C4-2B (cell line): ENCODE data around the gene ARGLU1.

Source experiments
- H3K27ac ChIP-seq: fragments of 450-650 bp; 2 replicates; pipeline ENCODE4 v1.5.1; 2017
- CTCF ChIP-seq: fragments of 450-650 bp; conservative IDR thresholded peaks from 2 replicates; pipeline ENCODE4 v1.5.1; 2017; ENCODE audit warnings: mild to moderate bottlenecking
- ZFX ChIP-seq: fragments of 450-650 bp; IDR thresholded peaks from 2 replicates; pipeline ENCODE4 v1.6.1; 2017

Gene ARGLU1

GRCh38 chr13:106513025-106513983 is 54.6 kb downstream of the ARGLU1 start:
- no peak for TF ChIP-seq CTCF
- TF ChIP-seq ZFX = no peak
- no peak overlapping the region for H3K27ac ChIP-seq

GRCh38 chr13:106507560-106508274 is 60.2 kb downstream of the ARGLU1 start:
- H3K27ac ChIP-seq = no peak overlapping the region
- TF ChIP-seq CTCF (no peak), ZFX (no peak)

GRCh38 chr13:106506286-106506685 is 61.7 kb downstream of the ARGLU1 start:
- TF ChIP-seq CTCF (no peak), ZFX (no peak)
- H3K27ac ChIP-seq = no peak overlapping the region

GRCh38 chr13:106505732-106506131 is 62.2 kb downstream of the ARGLU1 start:
- H3K27ac ChIP-seq = no peak overlapping the region
- TF ChIP-seq ZFX (no peak), CTCF (no peak)

GRCh38 chr13:106505295-106505694 is 62.6 kb downstream of the ARGLU1 start:
- TF ChIP-seq CTCF (no peak), ZFX (no peak)
- no peak overlapping the region for H3K27ac ChIP-seq

GRCh38 chr13:106503730-106504453 is 64.0 kb downstream of the ARGLU1 start:
- TF ChIP-seq ZFX = no peak
- no peak for TF ChIP-seq CTCF
- H3K27ac ChIP-seq = no peak overlapping the region
